Measurements from ENCODE around the gene TGM5.

DNA sequence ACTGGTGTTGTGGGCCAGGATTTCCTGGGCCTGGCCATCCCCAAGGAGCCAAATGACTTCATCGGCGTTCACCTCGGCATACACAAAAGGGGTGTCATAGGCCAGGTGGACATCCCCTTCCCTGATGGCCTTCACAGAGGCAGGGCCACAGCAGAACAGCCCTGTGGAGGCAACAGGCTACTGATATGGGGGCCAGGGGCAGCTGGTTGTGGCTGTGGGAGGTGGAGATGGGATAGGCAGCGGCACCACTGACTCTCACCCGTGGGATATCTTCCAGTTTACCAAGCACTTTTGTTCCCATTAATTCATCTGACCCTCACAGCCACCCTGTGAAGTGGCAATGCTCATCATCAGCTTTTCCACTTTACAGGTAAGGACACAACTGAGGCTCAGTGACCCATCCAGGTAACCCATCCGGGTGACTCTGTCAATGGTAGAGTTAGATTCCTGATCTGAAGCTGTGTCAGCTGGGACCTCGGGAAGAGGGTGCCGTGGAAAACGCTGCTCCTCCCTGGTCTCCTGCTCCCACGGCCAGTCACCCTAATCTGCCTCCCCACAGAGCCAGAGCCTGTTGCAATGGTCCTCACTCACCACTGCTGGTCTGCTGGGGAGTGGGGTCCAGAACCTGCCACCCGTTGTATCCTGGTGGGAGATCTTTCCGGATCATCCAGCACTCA, 15.3 kb upstream of the TGM5 start:
- TF ChIP-seq, protein P1, sequence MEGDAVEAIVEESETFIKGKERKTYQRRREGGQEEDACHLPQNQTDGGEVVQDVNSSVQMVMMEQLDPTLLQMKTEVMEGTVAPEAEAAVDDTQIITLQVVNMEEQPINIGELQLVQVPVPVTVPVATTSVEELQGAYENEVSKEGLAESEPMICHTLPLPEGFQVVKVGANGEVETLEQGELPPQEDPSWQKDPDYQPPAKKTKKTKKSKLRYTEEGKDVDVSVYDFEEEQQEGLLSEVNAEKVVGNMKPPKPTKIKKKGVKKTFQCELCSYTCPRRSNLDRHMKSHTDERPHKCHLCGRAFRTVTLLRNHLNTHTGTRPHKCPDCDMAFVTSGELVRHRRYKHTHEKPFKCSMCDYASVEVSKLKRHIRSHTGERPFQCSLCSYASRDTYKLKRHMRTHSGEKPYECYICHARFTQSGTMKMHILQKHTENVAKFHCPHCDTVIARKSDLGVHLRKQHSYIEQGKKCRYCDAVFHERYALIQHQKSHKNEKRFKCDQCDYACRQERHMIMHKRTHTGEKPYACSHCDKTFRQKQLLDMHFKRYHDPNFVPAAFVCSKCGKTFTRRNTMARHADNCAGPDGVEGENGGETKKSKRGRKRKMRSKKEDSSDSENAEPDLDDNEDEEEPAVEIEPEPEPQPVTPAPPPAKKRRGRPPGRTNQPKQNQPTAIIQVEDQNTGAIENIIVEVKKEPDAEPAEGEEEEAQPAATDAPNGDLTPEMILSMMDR (conservative IDR thresholded peaks at IDR 0.05; ENCODE audit: low read depth in 2 of 2), result no peak
- no peak for TF ChIP-seq POLR2AphosphoS5 (IDR thresholded peaks at IDR 0.05; ENCODE audit: low read depth)
- TF ChIP-seq NANOG (IDR thresholded peaks at IDR 0.05; ENCODE audit: borderline replicate concordance), result no peak
- no peak for TF ChIP-seq EZH2 (IDR thresholded peaks at IDR 0.05; ENCODE audit: low read depth, unreplicated experiment)
- TF ChIP-seq EZH2phosphoT487 (IDR thresholded peaks at IDR 0.05; ENCODE audit: unreplicated experiment), result no peak
- TF ChIP-seq, protein P2, sequence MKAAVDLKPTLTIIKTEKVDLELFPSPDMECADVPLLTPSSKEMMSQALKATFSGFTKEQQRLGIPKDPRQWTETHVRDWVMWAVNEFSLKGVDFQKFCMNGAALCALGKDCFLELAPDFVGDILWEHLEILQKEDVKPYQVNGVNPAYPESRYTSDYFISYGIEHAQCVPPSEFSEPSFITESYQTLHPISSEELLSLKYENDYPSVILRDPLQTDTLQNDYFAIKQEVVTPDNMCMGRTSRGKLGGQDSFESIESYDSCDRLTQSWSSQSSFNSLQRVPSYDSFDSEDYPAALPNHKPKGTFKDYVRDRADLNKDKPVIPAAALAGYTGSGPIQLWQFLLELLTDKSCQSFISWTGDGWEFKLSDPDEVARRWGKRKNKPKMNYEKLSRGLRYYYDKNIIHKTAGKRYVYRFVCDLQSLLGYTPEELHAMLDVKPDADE (IDR thresholded peaks at IDR 0.05), result no peak
- TF ChIP-seq, protein P3, sequence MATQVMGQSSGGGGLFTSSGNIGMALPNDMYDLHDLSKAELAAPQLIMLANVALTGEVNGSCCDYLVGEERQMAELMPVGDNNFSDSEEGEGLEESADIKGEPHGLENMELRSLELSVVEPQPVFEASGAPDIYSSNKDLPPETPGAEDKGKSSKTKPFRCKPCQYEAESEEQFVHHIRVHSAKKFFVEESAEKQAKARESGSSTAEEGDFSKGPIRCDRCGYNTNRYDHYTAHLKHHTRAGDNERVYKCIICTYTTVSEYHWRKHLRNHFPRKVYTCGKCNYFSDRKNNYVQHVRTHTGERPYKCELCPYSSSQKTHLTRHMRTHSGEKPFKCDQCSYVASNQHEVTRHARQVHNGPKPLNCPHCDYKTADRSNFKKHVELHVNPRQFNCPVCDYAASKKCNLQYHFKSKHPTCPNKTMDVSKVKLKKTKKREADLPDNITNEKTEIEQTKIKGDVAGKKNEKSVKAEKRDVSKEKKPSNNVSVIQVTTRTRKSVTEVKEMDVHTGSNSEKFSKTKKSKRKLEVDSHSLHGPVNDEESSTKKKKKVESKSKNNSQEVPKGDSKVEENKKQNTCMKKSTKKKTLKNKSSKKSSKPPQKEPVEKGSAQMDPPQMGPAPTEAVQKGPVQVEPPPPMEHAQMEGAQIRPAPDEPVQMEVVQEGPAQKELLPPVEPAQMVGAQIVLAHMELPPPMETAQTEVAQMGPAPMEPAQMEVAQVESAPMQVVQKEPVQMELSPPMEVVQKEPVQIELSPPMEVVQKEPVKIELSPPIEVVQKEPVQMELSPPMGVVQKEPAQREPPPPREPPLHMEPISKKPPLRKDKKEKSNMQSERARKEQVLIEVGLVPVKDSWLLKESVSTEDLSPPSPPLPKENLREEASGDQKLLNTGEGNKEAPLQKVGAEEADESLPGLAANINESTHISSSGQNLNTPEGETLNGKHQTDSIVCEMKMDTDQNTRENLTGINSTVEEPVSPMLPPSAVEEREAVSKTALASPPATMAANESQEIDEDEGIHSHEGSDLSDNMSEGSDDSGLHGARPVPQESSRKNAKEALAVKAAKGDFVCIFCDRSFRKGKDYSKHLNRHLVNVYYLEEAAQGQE (IDR thresholded peaks at IDR 0.05; ENCODE audit: unreplicated experiment), result no peak
- no peak for TF ChIP-seq JUNB (IDR thresholded peaks at IDR 0.05; ENCODE audit: unreplicated experiment)
- TF ChIP-seq STAT1 (IDR thresholded peaks at IDR 0.05; ENCODE audit: unreplicated experiment), result no peak
- no peak for TF ChIP-seq ZNF114 (CRISPR knock-in tag; IDR thresholded peaks at IDR 0.05)
- TF ChIP-seq ZNF331 (CRISPR knock-in tag; IDR thresholded peaks at IDR 0.05; ENCODE audit: low read depth), result no peak
- no peak for TF ChIP-seq CREB1 (CRISPR knock-in tag; IDR thresholded peaks at IDR 0.05; ENCODE audit: low read depth)
- TF ChIP-seq, protein P4, sequence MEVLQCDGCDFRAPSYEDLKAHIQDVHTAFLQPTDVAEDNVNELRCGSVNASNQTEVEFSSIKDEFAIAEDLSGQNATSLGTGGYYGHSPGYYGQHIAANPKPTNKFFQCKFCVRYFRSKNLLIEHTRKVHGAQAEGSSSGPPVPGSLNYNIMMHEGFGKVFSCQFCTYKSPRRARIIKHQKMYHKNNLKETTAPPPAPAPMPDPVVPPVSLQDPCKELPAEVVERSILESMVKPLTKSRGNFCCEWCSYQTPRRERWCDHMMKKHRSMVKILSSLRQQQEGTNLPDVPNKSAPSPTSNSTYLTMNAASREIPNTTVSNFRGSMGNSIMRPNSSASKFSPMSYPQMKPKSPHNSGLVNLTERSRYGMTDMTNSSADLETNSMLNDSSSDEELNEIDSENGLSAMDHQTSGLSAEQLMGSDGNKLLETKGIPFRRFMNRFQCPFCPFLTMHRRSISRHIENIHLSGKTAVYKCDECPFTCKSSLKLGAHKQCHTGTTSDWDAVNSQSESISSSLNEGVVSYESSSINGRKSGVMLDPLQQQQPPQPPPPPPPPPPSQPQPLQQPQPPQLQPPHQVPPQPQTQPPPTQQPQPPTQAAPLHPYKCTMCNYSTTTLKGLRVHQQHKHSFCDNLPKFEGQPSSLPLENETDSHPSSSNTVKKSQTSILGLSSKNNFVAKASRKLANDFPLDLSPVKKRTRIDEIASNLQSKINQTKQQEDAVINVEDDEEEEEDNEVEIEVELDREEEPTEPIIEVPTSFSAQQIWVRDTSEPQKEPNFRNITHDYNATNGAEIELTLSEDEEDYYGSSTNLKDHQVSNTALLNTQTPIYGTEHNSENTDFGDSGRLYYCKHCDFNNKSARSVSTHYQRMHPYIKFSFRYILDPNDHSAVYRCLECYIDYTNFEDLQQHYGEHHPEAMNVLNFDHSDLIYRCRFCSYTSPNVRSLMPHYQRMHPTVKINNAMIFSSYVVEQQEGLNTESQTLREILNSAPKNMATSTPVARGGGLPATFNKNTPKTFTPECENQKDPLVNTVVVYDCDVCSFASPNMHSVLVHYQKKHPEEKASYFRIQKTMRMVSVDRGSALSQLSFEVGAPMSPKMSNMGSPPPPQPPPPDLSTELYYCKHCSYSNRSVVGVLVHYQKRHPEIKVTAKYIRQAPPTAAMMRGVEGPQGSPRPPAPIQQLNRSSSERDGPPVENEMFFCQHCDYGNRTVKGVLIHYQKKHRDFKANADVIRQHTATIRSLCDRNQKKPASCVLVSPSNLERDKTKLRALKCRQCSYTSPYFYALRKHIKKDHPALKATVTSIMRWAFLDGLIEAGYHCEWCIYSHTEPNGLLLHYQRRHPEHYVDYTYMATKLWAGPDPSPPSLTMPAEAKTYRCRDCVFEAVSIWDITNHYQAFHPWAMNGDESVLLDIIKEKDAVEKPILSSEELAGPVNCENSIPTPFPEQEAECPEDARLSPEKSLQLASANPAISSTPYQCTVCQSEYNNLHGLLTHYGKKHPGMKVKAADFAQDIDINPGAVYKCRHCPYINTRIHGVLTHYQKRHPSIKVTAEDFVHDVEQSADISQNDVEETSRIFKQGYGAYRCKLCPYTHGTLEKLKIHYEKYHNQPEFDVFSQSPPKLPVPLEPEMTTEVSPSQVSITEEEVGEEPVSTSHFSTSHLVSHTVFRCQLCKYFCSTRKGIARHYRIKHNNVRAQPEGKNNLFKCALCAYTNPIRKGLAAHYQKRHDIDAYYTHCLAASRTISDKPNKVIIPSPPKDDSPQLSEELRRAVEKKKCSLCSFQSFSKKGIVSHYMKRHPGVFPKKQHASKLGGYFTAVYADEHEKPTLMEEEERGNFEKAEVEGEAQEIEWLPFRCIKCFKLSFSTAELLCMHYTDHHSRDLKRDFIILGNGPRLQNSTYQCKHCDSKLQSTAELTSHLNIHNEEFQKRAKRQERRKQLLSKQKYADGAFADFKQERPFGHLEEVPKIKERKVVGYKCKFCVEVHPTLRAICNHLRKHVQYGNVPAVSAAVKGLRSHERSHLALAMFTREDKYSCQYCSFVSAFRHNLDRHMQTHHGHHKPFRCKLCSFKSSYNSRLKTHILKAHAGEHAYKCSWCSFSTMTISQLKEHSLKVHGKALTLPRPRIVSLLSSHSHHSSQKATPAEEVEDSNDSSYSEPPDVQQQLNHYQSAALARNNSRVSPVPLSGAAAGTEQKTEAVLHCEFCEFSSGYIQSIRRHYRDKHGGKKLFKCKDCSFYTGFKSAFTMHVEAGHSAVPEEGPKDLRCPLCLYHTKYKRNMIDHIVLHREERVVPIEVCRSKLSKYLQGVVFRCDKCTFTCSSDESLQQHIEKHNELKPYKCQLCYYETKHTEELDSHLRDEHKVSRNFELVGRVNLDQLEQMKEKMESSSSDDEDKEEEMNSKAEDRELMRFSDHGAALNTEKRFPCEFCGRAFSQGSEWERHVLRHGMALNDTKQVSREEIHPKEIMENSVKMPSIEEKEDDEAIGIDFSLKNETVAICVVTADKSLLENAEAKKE (CRISPR knock-in tag; IDR thresholded peaks at IDR 0.05), result no peak
